Measurements from ENCODE around the gene ALDH8A1.

Gene ALDH8A1

DNA sequence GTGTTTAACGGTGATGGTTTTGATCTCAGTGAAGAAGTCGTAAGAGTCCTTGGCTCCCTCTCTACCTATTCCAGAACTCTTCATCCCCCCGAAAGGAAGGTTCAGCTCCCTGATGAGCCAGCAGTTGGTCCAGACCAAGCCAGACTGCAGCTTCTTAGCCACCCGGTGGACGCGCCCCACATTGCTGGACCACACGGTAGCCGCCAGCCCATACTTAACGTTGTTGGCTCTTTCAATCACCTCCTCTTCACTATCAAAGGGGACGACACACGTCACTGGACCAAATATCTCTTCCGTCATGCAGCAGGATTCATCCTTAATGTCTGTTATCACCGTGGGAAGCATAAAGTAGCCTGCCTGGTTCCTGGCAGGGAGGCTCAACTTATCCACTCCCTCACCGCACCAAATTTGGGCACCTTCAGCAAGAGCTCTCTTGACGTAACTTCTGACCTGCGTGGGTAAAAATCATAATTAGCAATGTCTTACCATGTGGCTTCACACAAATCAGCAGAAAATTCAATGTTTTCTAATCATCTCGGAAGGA is 31.4 kb downstream of the ALDH8A1 start:
- no peak overlapping the region for H3K14ac ChIP-seq (ENCODE audit: low read length)
- no peaks in the 10 kb centered on the region for H3K79me1 ChIP-seq (ENCODE audit: low read depth, low read length)
- H4K91ac ChIP-seq (ENCODE audit: low read depth, low read length, poor library complexity), result no peak overlapping the region
- peaks cover 0 to 2% of the 10 kb centered on the region in 2 donors for H3K9me3 ChIP-seq (replicated peaks in 1 of 2; ENCODE audit: control insufficient read depth in 2 of 2, insufficient read depth in 1 of 2, low read depth in 1 of 2, low read length in 2 of 2)
- no peak overlapping the region for H3K27ac ChIP-seq (replicated peaks; ENCODE audit: low read length)
- H2BK12ac ChIP-seq (ENCODE audit: low read length), result no peak overlapping the region
- H3K9ac ChIP-seq (ENCODE audit: low read depth, low read length, poor library complexity), result peak overlapping the region; percentile 25
- WGBS, 2 donors (ENCODE audit: extremely low coverage in 2 of 2, insufficient read length in 2 of 2, insufficient replicate concordance in 1 of 2), result no CpG with 5 or more reads among the region's 17 CpGs
- H3K18ac ChIP-seq (ENCODE audit: low read length), result no peak overlapping the region
- H4K8ac ChIP-seq (ENCODE audit: low read depth, low read length), result no peak overlapping the region
- no peak overlapping the region for H3K4me3 ChIP-seq (ENCODE audit: low read length in 2 of 2)
- no peak overlapping the region for H3K4me2 ChIP-seq (ENCODE audit: insufficient read depth, low read length, poor library complexity, severe bottlenecking)
- no peak overlapping the region for H2AFZ ChIP-seq (ENCODE audit: low read length)
- peaks cover 0 to 2% of the 10 kb centered on the region in 2 donors for H3K4me1 ChIP-seq (ENCODE audit: control insufficient read depth in 2 of 2, insufficient read depth in 1 of 2, low read depth in 1 of 2, low read length in 2 of 2)
- H2AK5ac ChIP-seq (ENCODE audit: low read depth, low read length), result no peak overlapping the region
- H3K4ac ChIP-seq (ENCODE audit: low read length), result no peak overlapping the region
- no peak for DNase-seq (ENCODE audit: low spot score)
- H2BK5ac ChIP-seq (ENCODE audit: low read length), result no peak overlapping the region
- no peak overlapping the region for H2BK15ac ChIP-seq (ENCODE audit: low read length)
- no peak overlapping the region for H2BK120ac ChIP-seq (ENCODE audit: low read depth, low read length)
- peak overlapping the region; percentile 37 for H3K23ac ChIP-seq (ENCODE audit: low read depth, low read length, poor library complexity)
- H3K36me3 ChIP-seq (replicated peaks in 1 of 2; ENCODE audit: control insufficient read depth in 2 of 2, insufficient read depth in 2 of 2, low read length in 2 of 2), result no peaks in the 10 kb centered on the region
- no peaks in the 10 kb centered on the region for H3K27me3 ChIP-seq (ENCODE audit: control insufficient read depth in 3 of 3, insufficient read depth in 3 of 3, low read depth in 1 of 3, low read length in 3 of 3)

DNA sequence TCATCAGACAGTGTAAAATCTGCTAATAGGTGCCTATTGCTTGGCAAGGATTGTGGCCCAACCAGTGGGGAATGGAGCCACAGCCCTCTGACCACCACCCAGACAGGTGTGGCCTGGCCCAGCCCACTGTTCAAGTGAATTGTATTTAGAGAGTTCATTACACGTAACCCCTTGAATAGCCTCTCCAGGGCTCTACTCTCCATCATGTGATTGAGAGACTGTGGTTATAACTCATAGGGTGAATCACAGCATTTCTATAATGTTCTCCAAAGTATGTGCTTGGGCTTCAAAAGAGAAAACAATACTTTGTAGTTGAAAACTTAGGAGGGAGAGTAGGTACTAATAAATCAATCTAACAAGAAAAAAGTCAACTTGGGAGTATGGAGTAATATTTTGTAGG is 38.4 kb downstream of the ALDH8A1 start:
- no peak overlapping the region for H2BK120ac ChIP-seq (ENCODE audit: low read depth, low read length)
- no peak overlapping the region for H3K18ac ChIP-seq (ENCODE audit: low read length)
- no peak overlapping the region for H2BK15ac ChIP-seq (ENCODE audit: low read length)
- H2AFZ ChIP-seq (ENCODE audit: low read length), result no peak overlapping the region
- no peak overlapping the region for H2BK5ac ChIP-seq (ENCODE audit: low read length)
- no peaks in the 10 kb centered on the region for H3K79me1 ChIP-seq (ENCODE audit: low read depth, low read length)
- H3K4me3 ChIP-seq (ENCODE audit: low read length in 2 of 2), result no peak overlapping the region
- no peak overlapping the region for H3K27ac ChIP-seq (replicated peaks; ENCODE audit: low read length)
- H3K4me1 ChIP-seq (ENCODE audit: control insufficient read depth in 2 of 2, insufficient read depth in 1 of 2, low read depth in 1 of 2, low read length in 2 of 2), result no peaks in the 10 kb centered on the region
- DNase-seq (ENCODE audit: low spot score), result no peak
- no peak overlapping the region for H2BK12ac ChIP-seq (ENCODE audit: low read length)
- no peak overlapping the region for H4K91ac ChIP-seq (ENCODE audit: low read depth, low read length, poor library complexity)
- no peaks in the 10 kb centered on the region for H3K36me3 ChIP-seq (replicated peaks in 1 of 2; ENCODE audit: control insufficient read depth in 2 of 2, insufficient read depth in 2 of 2, low read length in 2 of 2)
- no peak overlapping the region for H2AK5ac ChIP-seq (ENCODE audit: low read depth, low read length)
- no CpG with 5 or more reads among the region's 1 CpG for WGBS, 2 donors (ENCODE audit: extremely low coverage in 2 of 2, insufficient read length in 2 of 2, insufficient replicate concordance in 1 of 2)
- no peak overlapping the region for H3K4me2 ChIP-seq (ENCODE audit: insufficient read depth, low read length, poor library complexity, severe bottlenecking)
- no peak overlapping the region for H3K9ac ChIP-seq (ENCODE audit: low read depth, low read length, poor library complexity)
- H3K4ac ChIP-seq (ENCODE audit: low read length), result no peak overlapping the region
- no peaks in the 10 kb centered on the region for H3K9me3 ChIP-seq (replicated peaks in 1 of 2; ENCODE audit: control insufficient read depth in 2 of 2, insufficient read depth in 1 of 2, low read depth in 1 of 2, low read length in 2 of 2)
- H3K23ac ChIP-seq (ENCODE audit: low read depth, low read length, poor library complexity), result no peak overlapping the region
- no peak overlapping the region for H4K8ac ChIP-seq (ENCODE audit: low read depth, low read length)
- no peak overlapping the region for H3K14ac ChIP-seq (ENCODE audit: low read length)
- H3K27me3 ChIP-seq (ENCODE audit: control insufficient read depth in 3 of 3, insufficient read depth in 3 of 3, low read depth in 1 of 3, low read length in 3 of 3), result peaks cover 0 to 13% (median 0%) of the 10 kb centered on the region in 3 experiments

DNA sequence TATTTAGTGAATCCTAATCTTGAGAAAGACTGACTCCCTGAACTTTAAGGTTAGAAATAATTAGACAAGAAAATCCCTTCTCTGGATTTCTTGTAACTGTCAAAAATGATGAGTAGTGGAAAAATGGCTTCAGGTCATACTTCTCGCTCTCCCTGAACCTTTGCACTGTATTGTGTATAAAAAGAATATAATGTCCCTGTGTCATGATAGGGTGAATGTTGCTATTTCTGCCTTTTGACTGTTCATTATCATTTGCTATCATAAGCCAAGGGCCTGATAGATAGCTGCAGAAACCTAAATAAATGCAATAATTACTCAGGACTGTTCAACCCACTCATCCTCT is 39.3 kb downstream of the ALDH8A1 start:
- no peak overlapping the region for H3K18ac ChIP-seq (ENCODE audit: low read length)
- no peaks in the 10 kb centered on the region for H3K79me1 ChIP-seq (ENCODE audit: low read depth, low read length)
- no peak overlapping the region for H2AFZ ChIP-seq (ENCODE audit: low read length)
- no peak overlapping the region for H3K27ac ChIP-seq (replicated peaks; ENCODE audit: low read length)
- H3K4me1 ChIP-seq (ENCODE audit: control insufficient read depth in 2 of 2, insufficient read depth in 1 of 2, low read depth in 1 of 2, low read length in 2 of 2), result no peaks in the 10 kb centered on the region
- H3K4ac ChIP-seq (ENCODE audit: low read length), result no peak overlapping the region
- no peak overlapping the region for H2BK5ac ChIP-seq (ENCODE audit: low read length)
- H2BK15ac ChIP-seq (ENCODE audit: low read length), result no peak overlapping the region
- H3K23ac ChIP-seq (ENCODE audit: low read depth, low read length, poor library complexity), result no peak overlapping the region
- H3K9ac ChIP-seq (ENCODE audit: low read depth, low read length, poor library complexity), result no peak overlapping the region
- H2AK5ac ChIP-seq (ENCODE audit: low read depth, low read length), result no peak overlapping the region
- no CpG with 5 or more reads among the region's 1 CpG for WGBS, 2 donors (ENCODE audit: extremely low coverage in 2 of 2, insufficient read length in 2 of 2, insufficient replicate concordance in 1 of 2)
- H4K8ac ChIP-seq (ENCODE audit: low read depth, low read length), result no peak overlapping the region
- no peak overlapping the region for H2BK120ac ChIP-seq (ENCODE audit: low read depth, low read length)
- H2BK12ac ChIP-seq (ENCODE audit: low read length), result no peak overlapping the region
- no peak for DNase-seq (ENCODE audit: low spot score)
- H3K14ac ChIP-seq (ENCODE audit: low read length), result no peak overlapping the region
- H3K4me3 ChIP-seq (ENCODE audit: low read length in 2 of 2), result no peak overlapping the region
- no peak overlapping the region for H4K91ac ChIP-seq (ENCODE audit: low read depth, low read length, poor library complexity)
- H3K9me3 ChIP-seq (replicated peaks in 1 of 2; ENCODE audit: control insufficient read depth in 2 of 2, insufficient read depth in 1 of 2, low read depth in 1 of 2, low read length in 2 of 2), result no peaks in the 10 kb centered on the region
- no peak overlapping the region for H3K4me2 ChIP-seq (ENCODE audit: insufficient read depth, low read length, poor library complexity, severe bottlenecking)
- H3K27me3 ChIP-seq (ENCODE audit: control insufficient read depth in 3 of 3, insufficient read depth in 3 of 3, low read depth in 1 of 3, low read length in 3 of 3), result peaks cover 0 to 13% (median 0%) of the 10 kb centered on the region in 3 experiments
- H3K36me3 ChIP-seq (replicated peaks in 1 of 2; ENCODE audit: control insufficient read depth in 2 of 2, insufficient read depth in 2 of 2, low read length in 2 of 2), result no peaks in the 10 kb centered on the region

GRCh38 chr6:134909701-134910592 is 40.0 kb downstream of the ALDH8A1 start:
- no peak for DNase-seq (ENCODE audit: low spot score)
- Histone ChIP-seq H3K4me2 (ENCODE audit: insufficient read depth, low read length, poor library complexity, severe bottlenecking) (no peak overlapping the region), H3K79me1 (ENCODE audit: low read depth, low read length) (no peaks in the 10 kb centered on the region), H3K14ac (ENCODE audit: low read length) (no peak overlapping the region), H2AFZ (ENCODE audit: low read length) (no peak overlapping the region), H3K9me3 (replicated peaks in 1 of 2; ENCODE audit: control insufficient read depth in 2 of 2, insufficient read depth in 1 of 2, low read depth in 1 of 2, low read length in 2 of 2) (no peaks in the 10 kb centered on the region), H3K27ac (replicated peaks; ENCODE audit: low read length) (no peak overlapping the region), H2BK12ac (ENCODE audit: low read length) (no peak overlapping the region), H2BK120ac (ENCODE audit: low read depth, low read length) (no peak overlapping the region), H2BK15ac (ENCODE audit: low read length) (no peak overlapping the region), H4K91ac (ENCODE audit: low read depth, low read length, poor library complexity) (no peak overlapping the region), H3K23ac (ENCODE audit: low read depth, low read length, poor library complexity) (no peak overlapping the region), H4K8ac (ENCODE audit: low read depth, low read length) (no peak overlapping the region), H2AK5ac (ENCODE audit: low read depth, low read length) (no peak overlapping the region), H2BK5ac (ENCODE audit: low read length) (no peak overlapping the region), H3K4me3 (ENCODE audit: low read length in 2 of 2) (no peak overlapping the region), H3K27me3 (ENCODE audit: control insufficient read depth in 3 of 3, insufficient read depth in 3 of 3, low read depth in 1 of 3, low read length in 3 of 3) (peaks cover 0 to 13% (median 0%) of the 10 kb centered on the region in 3 experiments), H3K4me1 (ENCODE audit: control insufficient read depth in 2 of 2, insufficient read depth in 1 of 2, low read depth in 1 of 2, low read length in 2 of 2) (no peaks in the 10 kb centered on the region), H3K4ac (ENCODE audit: low read length) (no peak overlapping the region), H3K18ac (ENCODE audit: low read length) (no peak overlapping the region), H3K36me3 (replicated peaks in 1 of 2; ENCODE audit: control insufficient read depth in 2 of 2, insufficient read depth in 2 of 2, low read length in 2 of 2) (no peaks in the 10 kb centered on the region), H3K9ac (ENCODE audit: low read depth, low read length, poor library complexity) (no peak overlapping the region)
- WGBS, 2 donors (ENCODE audit: extremely low coverage in 2 of 2, insufficient read length in 2 of 2, insufficient replicate concordance in 1 of 2), result no CpG with 5 or more reads among the region's 11 CpGs
